Colon (tissue), 2 donors: Measurements from ENCODE around the gene CYSLTR2.
"Not testable (repeated sequence)": the region's sequence is repeated elsewhere in the genome, so short reads cannot be mapped to it uniquely, and the experiment has no call there.

Experiments used
- FAIRE-seq: peaks from 2 replicates; lab custom pipeline; 2012; peaks lifted over from hg19 to GRCh38; lab: Jason Lieb, UNC
- donor health status: control.
- donor health status: control.

The CYSLTR2 gene

DNA sequence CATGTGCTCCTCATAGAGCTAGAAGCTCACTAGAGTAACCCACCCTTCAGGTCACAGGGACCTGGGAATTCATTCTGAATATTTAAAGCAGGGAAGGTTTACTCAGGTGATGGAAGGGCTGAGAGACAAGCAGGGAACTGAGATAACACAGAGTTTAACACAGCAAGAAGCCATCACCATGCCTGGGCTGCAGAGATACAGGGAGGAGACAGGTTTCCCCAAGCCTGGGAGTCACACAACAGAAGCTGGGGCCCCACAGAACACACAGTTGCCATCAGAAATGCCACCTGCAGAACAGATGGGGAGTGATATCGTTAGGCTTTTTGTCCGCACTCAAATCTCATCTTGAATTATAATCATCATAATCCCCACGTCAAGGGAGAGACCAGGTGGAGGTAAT lies 7.9 kb upstream of the CYSLTR2 start:
- no peak for FAIRE-seq

DNA sequence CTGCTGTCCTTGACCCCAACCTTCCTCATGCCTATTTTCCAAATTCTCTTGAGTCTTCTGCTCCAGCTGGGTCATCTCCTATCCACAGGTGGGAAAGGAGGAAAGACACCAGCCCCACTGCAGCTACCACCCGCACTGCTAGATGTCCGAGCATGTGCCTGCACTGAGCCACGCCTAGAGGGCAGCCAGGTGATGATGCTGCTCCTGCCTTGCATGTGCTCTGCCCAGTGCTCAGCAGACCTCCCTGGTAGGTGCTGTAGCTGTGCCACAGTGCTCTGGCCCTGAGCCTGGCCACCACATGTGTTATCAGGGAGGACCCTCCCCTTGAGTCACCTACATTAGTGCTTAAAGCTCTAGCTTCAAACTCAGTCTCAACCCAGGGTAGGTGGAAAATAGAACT lies 6.9 kb upstream of the CYSLTR2 start:
- FAIRE-seq = no peak

DNA sequence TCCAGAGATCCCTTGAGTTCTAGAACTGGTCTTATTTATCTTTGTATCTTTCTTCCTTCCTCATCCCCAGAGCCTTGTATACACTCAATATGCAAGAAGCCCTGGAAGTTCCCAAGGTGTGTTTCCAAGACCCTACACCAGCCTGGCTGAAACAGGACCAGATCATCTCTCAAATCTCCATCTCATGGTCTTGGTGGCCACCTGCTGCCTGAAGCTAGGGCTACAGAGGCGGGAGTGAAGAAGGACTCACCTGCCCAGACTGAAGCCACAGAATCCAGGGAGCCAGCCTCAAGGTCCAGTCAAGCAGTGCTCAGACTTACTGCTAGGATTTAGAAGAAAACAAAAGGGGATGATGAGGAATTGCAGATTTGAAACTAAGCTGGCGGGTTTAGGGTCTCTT lies 6.1 kb upstream of the CYSLTR2 start:
- FAIRE-seq = no peak

DNA sequence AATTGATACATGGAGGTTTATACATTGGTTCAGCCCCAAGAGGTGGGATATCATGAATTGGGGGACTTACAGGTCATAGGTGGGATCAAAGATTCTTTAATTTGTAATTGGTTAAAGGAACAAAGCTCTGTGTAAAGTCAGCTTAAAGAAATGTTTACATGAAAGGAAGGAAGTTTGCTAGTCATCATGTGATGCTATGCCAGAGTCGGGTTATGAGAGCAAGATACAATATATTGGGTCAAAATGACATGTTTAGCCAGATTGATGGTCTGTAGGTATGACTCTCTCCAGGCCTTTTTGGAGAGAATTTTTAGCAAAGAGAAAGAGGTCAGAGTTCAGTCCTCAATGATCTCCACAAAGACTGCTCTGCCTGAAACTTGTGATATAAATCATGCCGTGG lies 5.3 kb upstream of the CYSLTR2 start:
- no peak for FAIRE-seq

DNA sequence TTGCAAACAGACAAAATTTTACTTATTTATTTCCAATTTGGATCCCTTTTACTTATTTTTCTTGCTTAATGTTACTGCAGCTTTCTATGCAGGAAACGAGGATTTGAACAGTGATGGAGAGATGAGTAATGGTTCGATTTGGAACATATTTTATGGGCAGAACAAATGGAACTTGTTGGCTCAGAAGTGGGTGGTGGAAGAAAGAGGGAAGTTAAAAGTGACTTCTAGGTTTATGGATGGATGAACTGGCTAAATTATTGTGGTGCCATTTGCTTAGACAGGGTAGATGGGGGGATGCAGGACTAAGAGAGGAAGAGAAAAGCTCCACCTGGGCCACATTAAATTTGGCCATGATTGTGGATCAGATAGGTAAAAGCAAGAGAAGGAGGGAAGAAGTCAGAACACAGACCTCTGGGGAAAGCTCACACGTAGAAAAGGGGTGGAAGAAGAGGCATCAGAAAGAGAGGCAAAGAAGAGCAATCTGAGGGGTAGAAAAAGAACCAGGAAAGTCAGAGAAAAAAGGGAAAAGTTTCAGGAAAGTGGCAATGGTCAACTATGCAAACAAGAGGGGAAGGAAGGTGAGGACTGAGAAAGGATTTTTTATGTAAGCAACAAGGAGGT lies 768 bp upstream of the CYSLTR2 start:
- peak; percentile 18 for FAIRE-seq

DNA sequence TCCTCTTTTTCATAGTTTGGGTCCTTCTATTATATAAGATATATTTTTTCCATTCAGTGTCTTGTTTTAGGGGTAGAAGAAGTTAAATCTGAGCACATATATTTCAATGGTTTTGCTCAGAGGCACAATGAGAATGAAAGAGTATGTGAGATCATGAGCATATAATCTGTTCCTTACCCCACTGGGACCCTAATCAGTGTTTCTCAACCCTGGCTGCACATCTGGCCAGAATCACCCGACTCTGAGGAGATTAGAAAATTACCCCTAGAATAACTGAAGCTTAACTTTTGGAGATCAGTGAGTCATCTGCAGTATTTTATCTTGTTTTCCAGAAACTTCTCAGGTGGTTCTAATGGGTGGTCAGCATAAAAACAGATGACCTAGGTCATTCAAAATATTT lies 782 bp downstream of the CYSLTR2 start:
- no peak for FAIRE-seq

DNA sequence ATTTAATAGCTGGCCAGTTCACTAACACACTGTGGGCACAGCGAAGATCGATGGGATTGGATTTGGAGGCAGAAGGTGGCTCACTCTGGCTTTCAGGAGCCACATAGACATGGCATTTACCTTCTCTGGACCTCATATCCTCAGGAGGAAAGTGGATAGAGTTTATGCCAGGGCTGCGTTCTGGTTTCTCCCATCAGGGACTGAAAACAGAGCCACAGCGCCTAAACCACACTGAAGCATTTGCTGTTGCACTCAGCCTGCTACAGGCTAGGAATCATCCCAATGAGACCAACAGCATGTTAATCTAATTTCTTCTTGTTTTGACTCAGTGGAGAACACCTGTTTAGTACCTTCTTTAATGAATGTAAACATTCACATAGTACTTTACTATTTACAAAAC lies 1.6 kb downstream of the CYSLTR2 start:
- no peak for FAIRE-seq

DNA sequence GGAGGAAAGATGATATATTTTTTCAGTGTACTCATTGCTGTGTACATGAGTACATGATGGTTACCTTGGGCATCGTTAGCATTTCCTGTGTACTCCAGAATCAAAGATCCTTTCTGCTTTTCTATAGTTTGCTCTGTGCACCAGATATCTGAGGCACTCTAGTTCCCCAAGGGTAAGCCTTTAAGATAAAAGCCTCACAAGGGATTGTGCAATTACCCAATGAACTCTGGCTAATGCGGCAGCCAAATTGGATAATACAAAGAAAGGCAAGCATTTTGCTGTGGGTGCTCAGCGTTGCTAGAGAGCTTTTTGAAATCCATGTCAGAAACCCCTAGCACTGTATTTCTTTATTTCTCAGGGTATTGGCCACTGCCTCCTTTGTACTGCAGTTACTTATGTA lies 2.9 kb downstream of the CYSLTR2 start:
- no peak for FAIRE-seq

DNA sequence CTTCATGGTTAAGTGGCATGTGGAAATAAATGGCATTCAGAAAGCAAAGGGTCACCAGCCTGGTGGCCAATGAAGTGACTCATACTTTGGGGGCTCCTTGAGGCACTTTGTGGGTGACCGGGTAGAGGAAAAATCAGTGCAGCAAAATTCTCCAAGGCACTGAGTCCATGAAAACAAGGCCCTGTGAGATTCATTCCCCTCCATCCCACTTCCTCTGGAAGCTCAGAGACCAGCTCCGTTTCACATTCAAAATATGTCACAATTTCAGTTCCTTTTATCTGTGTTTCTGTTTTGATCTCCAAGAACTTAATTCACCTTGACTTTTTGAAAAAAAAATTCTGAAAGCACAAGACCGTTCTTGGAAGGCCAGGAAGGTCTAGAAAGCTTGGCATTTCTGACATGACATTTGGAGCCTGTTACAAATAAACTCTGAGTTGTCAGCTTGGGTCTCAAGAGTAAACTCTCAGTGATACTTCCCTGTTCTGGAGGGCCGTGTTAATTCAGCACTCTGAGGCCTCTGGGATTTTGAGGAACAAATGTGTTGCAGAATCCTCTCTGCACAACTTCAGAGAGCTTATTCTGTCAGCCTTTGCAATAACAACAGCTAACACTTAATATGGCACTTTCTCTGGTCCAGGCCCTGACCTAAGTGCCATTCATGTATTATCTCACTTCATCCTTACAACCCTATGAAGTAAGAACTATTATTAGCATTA lies 6.8 kb downstream of the CYSLTR2 start:
- FAIRE-seq = no peak

DNA sequence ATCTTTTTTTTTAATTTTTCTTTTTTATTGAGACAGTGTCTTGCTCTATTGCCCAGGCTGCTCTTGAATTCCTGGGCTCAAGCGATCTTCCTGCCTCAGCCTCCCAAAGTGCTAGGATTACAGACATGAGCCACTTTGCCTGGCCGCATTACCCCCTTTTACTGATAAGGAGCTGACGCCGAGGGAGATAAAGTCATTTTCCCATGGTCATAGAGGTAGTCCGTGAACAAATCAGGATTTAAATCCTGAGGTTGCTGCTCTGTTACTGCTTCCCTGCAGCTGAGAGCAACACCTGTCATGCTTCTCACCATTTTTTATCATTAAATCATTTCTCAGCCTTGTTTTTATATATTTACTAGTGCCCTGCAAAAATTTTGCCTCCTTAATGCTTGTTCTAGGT lies 7.4 kb downstream of the CYSLTR2 start:
- no peak for FAIRE-seq

DNA sequence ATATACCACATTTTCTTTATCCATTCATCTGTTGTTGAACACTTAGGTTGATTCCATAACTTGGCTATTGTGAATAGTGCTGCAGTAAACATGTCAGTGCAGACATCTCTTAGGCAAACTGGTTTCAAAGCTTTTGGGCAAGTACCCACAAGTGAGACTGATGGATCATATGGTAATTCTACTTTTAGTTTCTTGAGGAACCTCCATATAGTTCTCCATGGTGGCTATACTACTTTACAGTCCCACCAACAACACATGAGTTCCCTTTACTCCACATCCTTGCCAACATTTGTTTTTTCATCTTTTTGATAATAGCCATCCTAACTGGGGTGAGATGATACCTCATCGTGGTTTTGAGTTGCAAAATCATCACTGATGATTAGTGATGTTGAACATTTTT lies 8.5 kb downstream of the CYSLTR2 start:
- FAIRE-seq = no peak

DNA sequence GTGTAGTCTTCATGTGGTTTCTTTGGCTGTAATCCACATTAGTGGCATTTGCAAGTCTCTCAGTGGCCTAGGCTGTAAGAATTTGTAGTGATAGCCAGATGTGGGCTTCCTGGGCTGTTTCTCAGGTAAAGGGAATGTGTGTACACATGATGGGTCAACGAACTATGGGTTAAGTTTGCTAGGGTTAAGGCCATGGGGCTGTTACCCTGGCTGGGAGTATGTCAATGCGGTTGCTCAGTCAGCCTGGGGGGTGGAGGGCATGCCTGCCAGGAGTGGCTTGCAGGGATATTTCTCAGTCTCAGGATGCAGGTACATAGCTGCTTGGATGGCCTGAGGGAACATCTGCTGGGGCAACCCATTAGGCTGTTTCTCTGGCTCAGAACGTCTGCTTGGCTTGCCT lies 13.4 kb downstream of the CYSLTR2 start:
- FAIRE-seq = no peak

DNA sequence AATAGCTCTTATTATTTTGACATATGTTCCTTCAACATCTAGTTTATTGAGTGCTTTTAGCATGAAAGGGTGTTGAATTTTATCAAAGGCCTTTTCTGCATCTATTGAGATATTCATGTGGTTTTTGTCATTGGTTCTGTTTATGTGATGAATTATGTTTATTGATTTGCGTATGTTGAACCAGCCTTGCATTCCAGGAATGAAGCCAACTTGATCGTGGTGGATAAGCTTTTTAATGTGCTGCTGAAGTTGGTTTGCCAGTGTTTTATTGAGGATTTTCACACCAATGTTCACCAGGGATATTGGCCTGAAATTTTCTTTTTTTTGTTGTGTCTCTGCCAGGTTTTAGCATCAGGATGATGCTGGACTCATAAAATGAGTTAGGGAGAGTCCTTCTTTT lies 17.7 kb downstream of the CYSLTR2 start:
- not testable (repeated sequence) for FAIRE-seq

DNA sequence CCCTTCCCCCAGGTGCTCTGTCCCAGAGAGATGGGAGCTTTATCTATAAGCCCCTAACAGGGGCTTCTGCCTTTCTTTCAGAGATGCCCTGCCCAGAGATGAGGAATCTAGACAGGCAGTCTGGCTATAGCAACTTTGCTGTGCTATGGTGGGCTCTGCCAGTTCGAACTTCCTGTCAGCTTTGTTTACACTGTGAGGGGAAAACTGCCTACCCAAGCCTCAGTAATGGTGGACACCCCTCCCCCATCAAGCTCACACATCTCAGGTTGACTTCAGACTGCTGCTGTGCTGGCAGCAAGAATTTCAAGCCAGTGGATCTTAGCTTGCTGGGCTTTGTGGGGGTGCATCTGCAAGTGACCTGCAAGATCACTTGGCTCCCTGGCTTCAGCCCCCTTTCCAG lies 21.5 kb downstream of the CYSLTR2 start:
- FAIRE-seq = no peak

DNA sequence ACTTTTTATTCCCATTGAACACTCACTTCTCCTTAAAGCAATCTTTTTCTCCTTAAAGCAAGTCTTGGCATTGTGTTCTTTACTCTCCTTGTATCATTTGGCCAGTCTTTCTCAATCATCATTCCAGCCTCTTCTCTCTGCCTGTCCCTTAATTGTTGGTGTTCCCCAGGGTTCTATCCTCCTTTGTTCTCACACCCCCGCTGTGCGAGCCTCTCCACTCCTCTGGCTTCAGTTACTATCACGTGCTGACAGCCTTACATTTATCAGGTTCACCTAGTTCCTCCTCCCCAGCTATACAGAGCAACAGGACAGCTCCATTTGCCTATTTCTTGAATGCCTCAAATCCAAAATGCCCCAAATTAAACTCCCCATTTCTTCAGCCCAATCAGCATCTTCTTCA lies 24.6 kb downstream of the CYSLTR2 start:
- FAIRE-seq = no peak

DNA sequence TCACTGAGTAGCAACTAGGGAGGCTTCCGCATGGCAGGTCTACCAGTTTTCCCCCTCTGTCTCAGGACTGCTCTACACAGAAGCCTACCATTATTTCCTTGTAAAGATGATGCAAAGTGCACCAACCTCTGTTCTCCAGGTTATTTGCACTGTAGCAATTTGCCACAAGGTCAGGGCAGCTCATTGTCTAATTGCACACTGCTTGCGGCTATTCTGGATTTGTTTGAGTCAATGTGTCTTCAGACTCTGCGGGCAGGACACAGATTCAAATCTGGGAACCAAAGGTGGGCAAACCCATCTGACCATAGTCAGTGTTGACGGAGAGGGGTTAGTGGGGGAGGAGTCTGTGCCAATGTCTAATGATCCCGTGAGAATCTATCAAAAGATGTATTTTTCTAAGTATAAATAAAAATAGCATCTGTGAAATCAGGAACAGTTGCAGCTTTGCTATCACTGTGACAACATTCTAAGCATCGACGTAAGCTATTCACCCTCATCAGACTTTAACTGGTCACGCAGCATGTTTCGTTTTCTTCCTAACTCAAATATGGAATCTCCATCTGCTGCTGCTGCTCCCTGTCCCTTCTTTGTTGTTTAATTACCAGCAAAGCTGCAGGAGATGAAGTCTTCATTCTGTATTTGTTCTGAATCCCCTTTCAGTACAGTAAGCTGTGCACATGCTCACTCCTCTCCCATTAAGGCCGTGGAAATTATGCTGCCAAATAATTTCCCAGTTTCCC lies 26.4 kb downstream of the CYSLTR2 start:
- no peak for FAIRE-seq

DNA sequence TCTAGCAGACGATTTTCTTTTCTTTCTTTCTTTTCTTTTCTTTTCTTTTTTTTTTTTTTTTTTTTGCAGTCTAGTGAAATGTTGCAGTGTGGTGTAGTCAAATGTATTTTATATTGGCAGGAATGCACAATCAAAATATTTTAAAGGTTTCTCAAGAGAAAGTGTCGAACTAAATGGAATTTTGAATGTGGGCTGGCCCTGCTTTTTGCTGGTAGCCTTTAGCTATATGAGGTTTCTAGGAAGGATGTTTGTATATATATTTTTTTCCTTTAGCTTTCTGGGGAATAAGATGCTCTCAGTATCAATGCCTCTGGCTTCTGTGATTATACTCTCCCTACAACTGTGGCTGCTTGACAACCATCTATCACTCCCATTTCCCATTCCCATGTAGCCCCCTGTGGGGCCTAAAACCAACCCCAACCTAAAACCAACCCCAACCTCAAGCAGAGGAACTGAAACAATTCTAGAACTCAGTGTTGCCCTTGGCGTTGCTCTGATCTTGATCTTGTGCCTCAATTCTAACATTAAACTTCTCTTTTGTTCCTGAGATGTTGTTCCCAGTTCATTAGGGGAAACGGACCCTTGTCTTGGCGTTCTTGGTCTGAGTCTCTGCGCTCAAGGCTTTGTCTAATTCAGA lies 27.1 kb downstream of the CYSLTR2 start:
- FAIRE-seq = no peak

DNA sequence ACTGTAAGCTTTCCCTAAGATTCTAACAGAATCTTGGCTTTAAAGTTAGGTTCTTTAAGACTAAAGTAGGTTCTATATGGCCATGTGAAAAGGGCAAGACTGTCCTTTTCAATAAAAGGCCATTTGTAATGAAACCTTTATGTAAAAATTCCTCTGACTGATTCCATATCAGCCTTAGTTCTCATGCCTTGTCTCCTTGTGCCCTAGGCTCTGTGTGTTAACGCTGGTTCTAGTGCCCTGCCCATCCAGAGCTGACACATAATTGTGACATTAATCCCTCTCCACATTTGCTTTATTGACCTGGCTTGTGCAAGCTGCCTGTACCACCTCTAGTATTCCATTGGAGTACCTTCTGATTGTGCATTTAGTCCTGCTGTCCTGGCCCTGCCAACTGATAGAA lies 28.2 kb downstream of the CYSLTR2 start:
- no peak for FAIRE-seq

DNA sequence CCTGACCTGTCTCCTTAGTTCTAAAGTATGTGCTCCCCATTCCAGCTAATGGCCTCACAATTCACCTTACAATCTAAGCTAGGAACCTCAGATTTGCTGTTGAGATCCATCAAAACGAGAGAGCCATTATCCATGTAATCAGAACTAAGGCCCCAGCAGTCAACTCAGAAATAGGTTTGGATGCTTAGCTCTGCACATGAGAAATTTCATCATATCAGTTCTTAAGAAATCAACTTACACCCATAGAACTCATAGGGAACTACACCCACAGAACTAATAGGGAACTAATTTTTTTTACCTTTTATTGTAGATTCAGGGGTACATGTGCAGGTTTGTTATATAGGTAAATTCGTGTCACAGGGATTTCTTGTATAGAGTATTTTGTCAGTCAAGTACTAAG lies 28.7 kb downstream of the CYSLTR2 start:
- FAIRE-seq = no peak

DNA sequence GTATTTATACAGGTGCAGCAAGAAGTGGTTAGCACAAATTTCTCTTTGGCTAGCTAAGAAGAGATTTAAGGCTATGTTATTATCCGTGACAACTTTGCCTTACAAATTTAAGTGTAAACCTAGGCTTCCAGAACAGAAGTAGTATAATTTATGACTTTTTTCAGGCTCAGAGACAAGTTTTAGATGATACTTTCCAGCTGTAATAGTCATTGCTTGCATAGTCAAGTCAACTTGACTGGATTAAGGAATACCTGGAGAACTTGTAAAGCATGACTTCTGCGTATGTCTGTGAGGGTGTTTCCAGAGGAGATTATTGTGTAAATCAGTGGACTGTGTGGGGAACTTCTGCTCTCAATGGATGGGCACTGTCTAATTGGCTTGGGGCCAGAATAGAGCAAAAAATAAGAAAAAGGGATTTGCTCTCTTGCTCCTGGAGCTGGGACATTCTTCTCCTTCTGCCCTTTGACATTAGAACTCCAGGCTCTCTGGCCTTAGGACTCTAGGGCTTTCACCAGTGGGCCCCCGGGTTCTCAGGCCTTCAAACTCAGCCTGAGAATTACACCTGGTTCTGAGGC lies 33.0 kb downstream of the CYSLTR2 start:
- no peak for FAIRE-seq

DNA sequence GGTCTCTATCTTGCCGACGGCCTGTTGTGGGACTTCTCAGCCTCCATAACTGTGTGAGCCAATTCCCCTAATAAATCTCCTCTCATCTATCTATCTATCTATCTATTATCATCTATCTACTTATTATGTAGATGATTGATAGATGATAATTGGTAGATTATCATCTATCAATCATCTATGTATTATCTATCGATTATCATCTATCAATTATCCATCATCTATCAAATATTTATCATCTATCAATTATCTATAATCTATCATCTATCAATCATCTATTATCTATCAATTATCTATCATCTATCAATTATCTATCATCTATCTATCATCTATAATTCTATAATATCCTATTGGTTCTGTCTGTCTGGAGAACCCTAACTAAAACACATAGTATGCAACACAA lies 33.5 kb downstream of the CYSLTR2 start:
- peak; percentile 10 for FAIRE-seq

DNA sequence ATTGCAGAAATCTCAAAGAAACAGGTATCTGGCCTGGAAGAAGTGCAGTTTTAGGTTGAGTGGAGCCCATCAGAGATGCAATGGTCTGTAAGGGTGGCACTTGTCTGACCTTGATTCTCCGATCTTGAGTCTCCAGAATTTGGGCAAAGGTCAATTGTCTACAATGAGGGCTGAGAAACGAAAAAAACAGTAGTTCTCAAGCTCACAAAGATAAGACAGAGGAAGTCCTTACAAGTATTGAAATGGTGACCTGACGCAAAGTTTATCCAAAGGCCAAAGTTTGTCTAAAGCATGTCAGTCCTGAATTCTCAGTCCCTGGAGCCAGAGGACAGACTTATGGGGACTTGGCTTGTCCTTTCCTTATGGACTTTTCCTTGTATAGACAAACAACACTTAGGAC lies 40.3 kb downstream of the CYSLTR2 start:
- no peak for FAIRE-seq

DNA sequence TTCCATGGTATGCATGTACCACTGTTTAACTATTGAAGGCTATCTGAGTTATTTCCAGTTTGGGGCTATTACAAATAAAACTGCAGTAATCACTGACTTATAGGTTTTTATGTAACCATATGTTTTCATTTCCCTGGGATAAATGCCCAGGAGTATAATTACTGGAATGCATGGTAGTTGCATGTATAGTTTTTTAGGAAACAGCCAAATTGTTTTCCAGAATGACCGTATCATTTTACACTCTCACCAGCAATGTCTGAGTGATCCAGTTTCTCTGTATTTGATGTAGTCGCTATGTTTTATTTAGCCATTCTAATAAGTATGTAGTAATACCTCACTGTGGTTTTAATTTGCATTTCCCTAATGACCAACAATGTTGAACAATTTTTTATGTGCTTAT lies 42.0 kb downstream of the CYSLTR2 start:
- no peak for FAIRE-seq
